ENCODE measurements around the gene CALB2.

Gene CALB2

GRCh38 chr16:71379711-71380110 is 21.2 kb downstream of the CALB2 start:
- FAIRE-seq (no peak), DNase-seq (ENCODE audit: insufficient read length, low spot score) (no peak)
- TF ChIP-seq PAX5 (IDR thresholded peaks at IDR 0.05; ENCODE audit: insufficient read depth, low read length, severe bottlenecking) (no peak), POLR2AphosphoS5 (IDR thresholded peaks at IDR 0.05; ENCODE audit: low read depth, low read length) (no peak), SPI1 (IDR thresholded peaks at IDR 0.05; ENCODE audit: low read depth, low read length) (no peak), POU2F2 (IDR thresholded peaks at IDR 0.05; ENCODE audit: low read depth, low read length) (no peak), POLR2A (IDR thresholded peaks at IDR 0.05; ENCODE audit: low read depth, low read length) (no peak), TAF1 (IDR thresholded peaks at IDR 0.05; ENCODE audit: low read depth, low read length) (no peak)

GRCh38 chr16:71380831-71381230 is 22.3 kb downstream of the CALB2 start:
- FAIRE-seq, result no peak
- TF ChIP-seq POLR2A (IDR thresholded peaks at IDR 0.05; ENCODE audit: low read depth, low read length) (no peak), PAX5 (IDR thresholded peaks at IDR 0.05; ENCODE audit: insufficient read depth, low read length, severe bottlenecking) (no peak)
- DNase-seq (ENCODE audit: insufficient read length, low spot score), result no peak

- no peak for FAIRE-seq
Measured at GRCh38 chr16:71383054-71383773, 24.7 kb downstream of the CALB2 start.

GRCh38 chr16:71384073-71384724 is 25.7 kb downstream of the CALB2 start:
- FAIRE-seq (peak; percentile 73), DNase-seq (ENCODE audit: insufficient read length, low spot score) (no peak)
- TF ChIP-seq POLR2A (IDR thresholded peaks at IDR 0.05; ENCODE audit: low read depth, low read length), result no peak
- TF ChIP-seq PAX5 (IDR thresholded peaks at IDR 0.05; ENCODE audit: insufficient read depth, low read length, severe bottlenecking), result no peak
- no peak for TF ChIP-seq TAF1 (IDR thresholded peaks at IDR 0.05; ENCODE audit: low read depth, low read length)
- no peak for TF ChIP-seq POLR2AphosphoS5 (IDR thresholded peaks at IDR 0.05; ENCODE audit: low read depth, low read length)
- no peak for TF ChIP-seq SPI1 (IDR thresholded peaks at IDR 0.05; ENCODE audit: low read depth, low read length)
- no peak for TF ChIP-seq POU2F2 (IDR thresholded peaks at IDR 0.05; ENCODE audit: low read depth, low read length)

More at GRCh38 chr16:71383054-71383773, 24.7 kb downstream of the CALB2 start:
- no peak for TF ChIP-seq TAF1 (IDR thresholded peaks at IDR 0.05; ENCODE audit: low read depth, low read length)
- no peak for TF ChIP-seq PAX5 (IDR thresholded peaks at IDR 0.05; ENCODE audit: insufficient read depth, low read length, severe bottlenecking)
- no peak for TF ChIP-seq POLR2AphosphoS5 (IDR thresholded peaks at IDR 0.05; ENCODE audit: low read depth, low read length)
- TF ChIP-seq POLR2A (IDR thresholded peaks at IDR 0.05; ENCODE audit: low read depth, low read length), result no peak
- TF ChIP-seq POU2F2 (IDR thresholded peaks at IDR 0.05; ENCODE audit: low read depth, low read length), result no peak
- no peak for TF ChIP-seq SPI1 (IDR thresholded peaks at IDR 0.05; ENCODE audit: low read depth, low read length)
- DNase-seq (ENCODE audit: insufficient read length, low spot score), result no peak

GRCh38 chr16:71387045-71387871 is 28.7 kb downstream of the CALB2 start:
- no peak for TF ChIP-seq TAF1 (IDR thresholded peaks at IDR 0.05; ENCODE audit: low read depth, low read length)
- no peak for TF ChIP-seq SPI1 (IDR thresholded peaks at IDR 0.05; ENCODE audit: low read depth, low read length)
- no peak for TF ChIP-seq POLR2A (IDR thresholded peaks at IDR 0.05; ENCODE audit: low read depth, low read length)
- TF ChIP-seq PAX5 (IDR thresholded peaks at IDR 0.05; ENCODE audit: insufficient read depth, low read length, severe bottlenecking), result no peak
- no peak for TF ChIP-seq POLR2AphosphoS5 (IDR thresholded peaks at IDR 0.05; ENCODE audit: low read depth, low read length)
- no peak for TF ChIP-seq POU2F2 (IDR thresholded peaks at IDR 0.05; ENCODE audit: low read depth, low read length)
- no peak for DNase-seq (ENCODE audit: insufficient read length, low spot score)
- FAIRE-seq, result no peak

- DNase-seq (ENCODE audit: insufficient read length, low spot score) (no peak), FAIRE-seq (no peak)
- no peak for TF ChIP-seq SPI1 (IDR thresholded peaks at IDR 0.05; ENCODE audit: low read depth, low read length)
- no peak for TF ChIP-seq PAX5 (IDR thresholded peaks at IDR 0.05; ENCODE audit: insufficient read depth, low read length, severe bottlenecking)
- no peak for TF ChIP-seq POLR2AphosphoS5 (IDR thresholded peaks at IDR 0.05; ENCODE audit: low read depth, low read length)
- no peak for TF ChIP-seq TAF1 (IDR thresholded peaks at IDR 0.05; ENCODE audit: low read depth, low read length)
- TF ChIP-seq POLR2A (IDR thresholded peaks at IDR 0.05; ENCODE audit: low read depth, low read length), result no peak
- TF ChIP-seq POU2F2 (IDR thresholded peaks at IDR 0.05; ENCODE audit: low read depth, low read length), result no peak
Measured at GRCh38 chr16:71389330-71389729, 30.8 kb downstream of the CALB2 start.

GRCh38 chr16:71396594-71396993 is 38.1 kb downstream of the CALB2 start:
- no peak for TF ChIP-seq POLR2AphosphoS5 (IDR thresholded peaks at IDR 0.05; ENCODE audit: low read depth, low read length)
- no peak for TF ChIP-seq POLR2A (IDR thresholded peaks at IDR 0.05; ENCODE audit: low read depth, low read length)
- TF ChIP-seq TAF1 (IDR thresholded peaks at IDR 0.05; ENCODE audit: low read depth, low read length), result no peak
- no peak for TF ChIP-seq PAX5 (IDR thresholded peaks at IDR 0.05; ENCODE audit: insufficient read depth, low read length, severe bottlenecking)
- TF ChIP-seq POU2F2 (IDR thresholded peaks at IDR 0.05; ENCODE audit: low read depth, low read length), result no peak
- DNase-seq (ENCODE audit: insufficient read length, low spot score) (no peak), FAIRE-seq (no peak)

- FAIRE-seq (no peak), DNase-seq (ENCODE audit: insufficient read length, low spot score) (no peak)
- TF ChIP-seq POLR2A (IDR thresholded peaks at IDR 0.05; ENCODE audit: low read depth, low read length), result no peak
- no peak for TF ChIP-seq POLR2AphosphoS5 (IDR thresholded peaks at IDR 0.05; ENCODE audit: low read depth, low read length)
- no peak for TF ChIP-seq SPI1 (IDR thresholded peaks at IDR 0.05; ENCODE audit: low read depth, low read length)
- no peak for TF ChIP-seq TAF1 (IDR thresholded peaks at IDR 0.05; ENCODE audit: low read depth, low read length)
- no peak for TF ChIP-seq POU2F2 (IDR thresholded peaks at IDR 0.05; ENCODE audit: low read depth, low read length)
- no peak for TF ChIP-seq PAX5 (IDR thresholded peaks at IDR 0.05; ENCODE audit: insufficient read depth, low read length, severe bottlenecking)
Measured at GRCh38 chr16:71399801-71400563, 41.5 kb downstream of the CALB2 start.

All from GM12891 (cell line).